Chondrocyte (in vitro differentiated cells): ENCODE data around the gene TIMM17B. TPM values are rescaled to one million over a fixed set of nuclear protein-coding genes. Genes with fewer than 3 reads are reported as not detected.

ENCODE experiments used
- DNase-seq: peaks from one replicate; pipeline ENCODE4 v3.0.0; 2021; ENCODE audit warnings: mixed read lengths, low spot score
- H3K27ac Mint-ChIP-seq: one replicate; pipeline ENCODE4 v1.8.0; 2021; ENCODE audit warnings: mild to moderate bottlenecking, moderate library complexity, mixed read lengths; ENCODE audit not compliant: unreplicated experiment
- H3K27me3 Mint-ChIP-seq: 2 replicates; pipeline ENCODE4 v1.8.0; 2021; ENCODE audit warnings: low read depth, mixed read lengths
- H3K36me3 Mint-ChIP-seq: 2 replicates; pipeline ENCODE4 v1.8.0; 2021; ENCODE audit warnings: low read depth, mixed read lengths
- H3K4me1 Mint-ChIP-seq: 2 replicates; pipeline ENCODE4 v1.8.0; 2021; ENCODE audit warnings: low read depth, mild to moderate bottlenecking, mixed read lengths
- H3K4me3 Mint-ChIP-seq: one replicate; pipeline ENCODE4 v1.8.0; 2021; ENCODE audit warnings: mild to moderate bottlenecking, moderate library complexity, mixed read lengths; ENCODE audit not compliant: unreplicated experiment
- H3K9me3 Mint-ChIP-seq: 2 replicates; pipeline ENCODE4 v1.8.0; 2021; ENCODE audit warnings: low read depth, mixed read lengths
- CTCF ChIP-seq: fragments of 200-600 bp; sonication (generic); IDR thresholded peaks from 2 replicates; pipeline ENCODE4 v1.5.0; 2021; ENCODE audit warnings: antibody characterized with exemption, mild to moderate bottlenecking, moderate library complexity
- total RNA-seq: library from RNA; stranded (reverse); gene quantifications from 3 replicates; pipeline ENCODE4 v1.2.1, GENCODE V29; 2021

Gene TIMM17B
- total RNA-seq, 1 donor from 2014 or later = 38.0 TPM

GRCh38 chrX:48939524-48940228 is 42.1 kb upstream of the TIMM17B start:
- no peak for DNase-seq
- Mint-ChIP-seq H3K9me3 (peaks cover 8% of the 10 kb centered on the region), H3K4me3 (no peak overlapping the region), H3K4me1 (no peaks in the 10 kb centered on the region), H3K27me3 (no peaks in the 10 kb centered on the region), H3K27ac (no peak overlapping the region), H3K36me3 (peaks cover 2% of the 10 kb centered on the region)
- TF ChIP-seq CTCF = no peak

- H3K27ac Mint-ChIP-seq = no peak overlapping the region
Measured at GRCh38 chrX:48938721-48939425, 41.3 kb upstream of the TIMM17B start.

GRCh38 chrX:48937054-48937907 is 39.7 kb upstream of the TIMM17B start:
- Mint-ChIP-seq H3K27ac (no peak overlapping the region), H3K36me3 (peaks cover 9% of the 10 kb centered on the region), H3K9me3 (peaks cover 10% of the 10 kb centered on the region), H3K4me1 (no peaks in the 10 kb centered on the region), H3K4me3 (no peak overlapping the region), H3K27me3 (no peaks in the 10 kb centered on the region)
- peak; percentile 13 for TF ChIP-seq CTCF
- DNase-seq = no peak

More at GRCh38 chrX:48938721-48939425, 41.3 kb upstream of the TIMM17B start:
- TF ChIP-seq CTCF = no peak
- Mint-ChIP-seq H3K9me3 (peaks cover 8% of the 10 kb centered on the region), H3K4me1 (no peaks in the 10 kb centered on the region), H3K27me3 (no peaks in the 10 kb centered on the region), H3K36me3 (peaks cover 5% of the 10 kb centered on the region), H3K4me3 (no peak overlapping the region)
- DNase-seq = no peak

- no peak for TF ChIP-seq CTCF
- Mint-ChIP-seq H3K27ac (no peak overlapping the region), H3K4me3 (no peak overlapping the region), H3K36me3 (peaks cover 9% of the 10 kb centered on the region), H3K27me3 (no peaks in the 10 kb centered on the region), H3K9me3 (peaks cover 10% of the 10 kb centered on the region), H3K4me1 (no peaks in the 10 kb centered on the region)
- no peak for DNase-seq
Measured at GRCh38 chrX:48936429-48937053, 39.0 kb upstream of the TIMM17B start.

- no peak overlapping the region for H3K27ac Mint-ChIP-seq
- no peak for DNase-seq
- H3K36me3 Mint-ChIP-seq = peaks cover 9% of the 10 kb centered on the region
- H3K27me3 Mint-ChIP-seq = no peaks in the 10 kb centered on the region
- no peaks in the 10 kb centered on the region for H3K4me1 Mint-ChIP-seq
- no peak for TF ChIP-seq CTCF
- H3K4me3 Mint-ChIP-seq = no peak overlapping the region
- peaks cover 10% of the 10 kb centered on the region for H3K9me3 Mint-ChIP-seq
Measured at GRCh38 chrX:48935301-48935670, 37.7 kb upstream of the TIMM17B start.
